Stimulated activated naive B cell treated with anti-CD40 and anti-IgM and Interleukin-4, amounts not matched to agents 10 μg/mL and 1 μg/mL and 100 μg/mL, for 72 hours (primary cell): ENCODE measurements around the gene MYORG.
"Not testable (repeated sequence)": the region's sequence is repeated elsewhere in the genome, so short reads cannot be mapped to it uniquely, and the experiment has no call there.

Source experiments
- ATAC-seq, 2 donors: fragments of 150-1000 bp; cut with Tn5 transposase; replicated peaks; 2 replicates each; pipeline ENCODE4 v1.10.0; 2021; ENCODE audit warnings: moderate library complexity in 1 of 2
- DNase-seq: peaks from one replicate; pipeline ENCODE4 v3.0.0; 2021
- H3K27ac Mint-ChIP-seq: one replicate; pipeline ENCODE4 v1.8.0; 2022; ENCODE audit warnings: mild to moderate bottlenecking, mixed read lengths
- H3K27me3 Mint-ChIP-seq, 2 donors: one replicate each; pipeline ENCODE4 v1.8.0; 2022; ENCODE audit warnings: mixed read lengths in 2 of 2
- H3K36me3 Mint-ChIP-seq, 2 donors: one replicate each; pipeline ENCODE4 v1.8.0; 2022; ENCODE audit warnings: mixed read lengths in 2 of 2, mild to moderate bottlenecking in 1 of 2
- H3K4me1 Mint-ChIP-seq, 2 donors: one replicate each; pipeline ENCODE4 v1.8.0; 2022; ENCODE audit warnings: mixed read lengths in 2 of 2, mild to moderate bottlenecking in 1 of 2
- H3K4me3 Mint-ChIP-seq, 2 donors: one replicate each; pipeline ENCODE4 v1.8.0; 2022; ENCODE audit warnings: mild to moderate bottlenecking in 2 of 2, mixed read lengths in 2 of 2, moderate library complexity in 1 of 2
- H3K9me3 Mint-ChIP-seq, 2 donors: one replicate each; pipeline ENCODE4 v1.8.0; 2022; ENCODE audit warnings: mixed read lengths in 2 of 2, mild to moderate bottlenecking in 1 of 2

The MYORG gene

DNA sequence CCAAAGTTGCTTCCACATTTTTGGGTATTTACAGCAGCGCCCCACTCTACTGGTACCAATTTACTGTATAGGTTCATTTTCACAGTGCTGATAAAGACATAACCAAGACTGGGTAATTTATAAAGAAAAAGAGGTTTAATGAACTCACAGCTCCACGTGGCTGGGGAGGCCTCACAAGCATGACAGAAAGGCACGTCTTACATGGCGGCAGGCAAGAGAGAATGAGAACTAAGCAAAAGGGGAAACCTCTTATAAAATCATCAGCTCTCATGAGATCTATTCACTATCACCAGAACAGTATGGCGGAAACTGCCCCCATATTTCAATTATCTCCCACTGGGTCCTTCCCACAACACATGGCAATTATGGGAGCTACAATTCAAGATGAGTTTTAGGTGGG lies 7.9 kb downstream of the MYORG start:
- not testable (repeated sequence) for H3K27me3 Mint-ChIP-seq, H3K27ac Mint-ChIP-seq, ATAC-seq, H3K4me3 Mint-ChIP-seq, H3K4me1 Mint-ChIP-seq, DNase-seq
- Mint-ChIP-seq H3K36me3 (peaks cover 26 to 29% of the 10 kb centered on the region in 2 donors), H3K9me3 (peaks cover 9 to 11% of the 10 kb centered on the region in 2 donors)

DNA sequence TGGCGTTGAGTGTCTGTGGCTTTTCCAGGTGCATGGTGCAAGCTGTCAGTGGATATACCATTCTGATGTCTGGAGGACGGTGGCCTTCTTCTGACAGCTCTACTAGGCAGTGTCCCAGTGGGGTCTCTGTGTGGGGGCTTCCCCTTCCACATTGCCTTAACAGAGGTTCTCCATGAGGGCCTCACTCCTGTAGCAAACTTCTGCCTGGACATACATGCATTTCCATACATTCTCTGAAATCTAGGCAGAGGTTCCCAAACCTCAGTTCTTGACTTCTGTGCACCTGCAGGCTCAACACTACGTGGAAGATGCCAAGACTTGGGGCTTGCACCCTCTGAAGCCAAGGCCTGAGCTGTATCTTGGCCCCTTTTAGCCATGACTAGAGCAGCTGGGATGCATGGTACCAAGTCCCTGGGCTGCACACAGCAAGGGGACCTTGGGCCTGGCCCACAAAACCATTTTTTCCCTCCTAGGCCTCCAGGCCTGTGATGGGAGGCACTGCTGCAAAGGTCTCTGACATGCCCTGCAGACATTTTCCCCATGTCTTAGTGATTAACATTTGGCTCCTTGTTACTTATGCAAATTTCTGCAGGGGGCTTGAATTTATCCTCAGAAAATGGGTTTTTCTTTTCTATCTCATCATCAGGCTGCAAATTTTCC lies 8.8 kb downstream of the MYORG start:
- not testable (repeated sequence) for H3K4me1 Mint-ChIP-seq, ATAC-seq
- peaks cover 9 to 11% of the 10 kb centered on the region in 2 donors for H3K9me3 Mint-ChIP-seq

DNA sequence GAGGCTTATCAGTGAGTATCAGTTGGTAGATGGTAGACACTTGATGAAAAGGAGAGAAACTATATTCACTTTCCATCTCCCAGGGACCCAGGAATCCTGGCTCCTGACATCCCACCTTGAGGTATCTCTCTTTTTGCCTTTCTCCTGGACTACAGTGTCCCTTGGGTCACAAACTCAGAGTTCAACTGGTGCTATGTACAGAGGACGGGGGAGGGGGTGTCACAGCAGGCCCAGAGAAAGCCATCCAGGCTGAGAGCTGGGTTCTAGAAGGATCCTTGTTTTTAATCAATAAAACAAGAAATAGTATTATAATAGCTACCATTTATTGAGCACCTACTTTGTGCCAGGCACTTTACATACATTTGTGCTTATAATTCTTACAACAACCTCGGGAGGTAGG lies 10.3 kb downstream of the MYORG start:
- DNase-seq = no peak

More for the DNA sequence above, 8.8 kb downstream of the MYORG start:
- not testable (repeated sequence) for DNase-seq, H3K27me3 Mint-ChIP-seq, H3K27ac Mint-ChIP-seq, H3K4me3 Mint-ChIP-seq
- peaks cover 26 to 29% of the 10 kb centered on the region in 2 donors for H3K36me3 Mint-ChIP-seq

DNA sequence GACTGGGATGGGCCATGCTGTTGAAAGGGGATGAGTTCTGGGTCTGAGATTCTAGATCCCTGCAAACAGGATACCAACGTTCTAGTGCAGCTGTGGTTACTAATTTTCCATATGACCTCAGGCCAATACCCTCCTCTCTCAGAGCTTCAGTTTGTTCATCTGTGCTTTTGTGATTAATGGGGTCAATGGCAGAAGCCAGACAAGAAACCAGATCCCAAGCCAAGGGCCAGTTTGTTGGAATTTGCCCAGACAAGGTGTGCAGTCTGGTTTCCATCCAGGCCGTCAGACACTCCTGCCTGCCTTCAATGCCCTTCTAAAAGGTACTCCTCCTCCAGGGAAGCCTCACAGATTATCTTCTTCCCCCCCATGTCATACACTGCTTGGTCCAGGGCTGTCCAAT lies 11.4 kb downstream of the MYORG start:
- peaks cover 8 to 9% of the 10 kb centered on the region in 2 donors for H3K9me3 Mint-ChIP-seq
- no peak overlapping the region for H3K4me3 Mint-ChIP-seq
- no peak for DNase-seq
- ATAC-seq = no peak
- H3K36me3 Mint-ChIP-seq = peaks cover 21 to 25% of the 10 kb centered on the region in 2 donors
- no peak overlapping the region for H3K27ac Mint-ChIP-seq
- H3K4me1 Mint-ChIP-seq = no peaks in the 10 kb centered on the region
- no peaks in the 10 kb centered on the region for H3K27me3 Mint-ChIP-seq

More for the DNA sequence above, 10.3 kb downstream of the MYORG start:
- Mint-ChIP-seq H3K27ac (no peak overlapping the region), H3K4me3 (no peak overlapping the region), H3K4me1 (no peaks in the 10 kb centered on the region), H3K9me3 (peaks cover 9 to 11% of the 10 kb centered on the region in 2 donors), H3K27me3 (no peaks in the 10 kb centered on the region), H3K36me3 (peaks cover 26 to 29% of the 10 kb centered on the region in 2 donors)
- ATAC-seq = no peak

DNA sequence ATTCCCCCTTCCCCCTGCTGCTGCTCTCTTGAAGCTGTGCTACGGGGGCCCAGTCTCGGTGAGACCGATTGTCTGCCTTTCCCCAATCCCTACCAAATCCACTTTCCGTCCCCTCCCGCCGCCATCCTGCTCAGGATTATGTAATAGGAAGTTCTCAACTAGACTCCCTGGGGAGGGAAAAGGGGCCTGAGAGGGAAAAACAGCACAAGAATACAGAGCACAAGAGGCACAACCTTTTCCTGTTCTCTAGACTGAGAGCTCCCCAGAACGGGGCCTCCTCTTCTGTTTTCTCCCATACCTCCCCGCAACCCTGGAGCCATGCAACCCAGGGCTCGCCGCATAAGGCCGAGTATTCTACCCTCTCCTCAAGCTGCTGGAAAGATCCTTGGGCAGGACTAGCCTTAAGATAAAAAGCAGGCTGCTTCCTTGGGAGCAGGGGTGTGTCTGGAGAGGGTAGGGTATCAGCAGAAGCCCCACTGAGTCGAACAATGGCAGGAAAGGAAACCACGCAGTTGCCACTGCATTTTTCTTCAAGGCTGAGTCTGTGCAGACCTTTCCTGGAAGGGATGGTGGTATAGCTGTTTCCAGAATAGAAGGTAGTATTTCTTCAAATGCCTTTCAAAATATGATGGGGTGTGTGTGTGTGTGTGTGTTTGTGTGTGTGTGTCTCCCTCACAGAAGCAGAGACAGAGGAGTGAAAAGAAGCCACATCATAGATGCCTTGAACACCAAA lies 12.9 kb downstream of the MYORG start:
- H3K27me3 Mint-ChIP-seq = no peaks in the 10 kb centered on the region
- H3K4me1 Mint-ChIP-seq = no peaks in the 10 kb centered on the region
- no peak overlapping the region for H3K27ac Mint-ChIP-seq
- no peak for ATAC-seq
- H3K4me3 Mint-ChIP-seq = no peak overlapping the region
- H3K36me3 Mint-ChIP-seq = peaks cover 19 to 25% of the 10 kb centered on the region in 2 donors
- no peak for DNase-seq
- peaks cover 8 to 9% of the 10 kb centered on the region in 2 donors for H3K9me3 Mint-ChIP-seq

DNA sequence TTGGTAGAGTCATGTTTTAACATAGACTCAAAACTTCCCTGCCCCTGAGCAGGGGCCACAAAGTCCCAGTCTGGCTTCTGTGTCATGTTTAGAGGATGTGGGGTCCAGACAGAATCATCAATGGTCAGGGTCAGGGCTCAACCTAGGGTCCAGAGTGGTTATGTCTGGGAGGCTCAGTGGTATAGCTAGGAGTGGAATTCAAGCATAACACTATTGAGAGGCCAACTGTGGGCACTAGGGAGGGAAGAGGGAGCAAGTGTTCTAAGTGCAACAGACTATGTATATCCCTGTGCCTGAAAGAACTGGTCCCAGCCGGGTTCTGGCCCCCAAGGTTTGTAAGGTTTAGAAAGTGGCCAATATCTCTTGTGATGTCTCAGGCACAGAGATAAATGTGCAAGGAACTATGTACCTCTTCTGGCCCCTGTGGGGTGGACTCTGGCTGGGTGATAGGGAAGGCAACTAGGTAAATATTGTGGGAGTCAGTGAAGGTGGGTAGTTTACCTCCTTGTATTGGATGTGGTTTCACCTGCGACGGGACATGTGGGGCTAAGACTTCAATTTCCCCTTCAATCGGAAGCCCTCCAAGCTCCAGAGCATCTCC lies 14.0 kb downstream of the MYORG start:
- no peak for DNase-seq
- no peak overlapping the region for H3K27ac Mint-ChIP-seq

DNA sequence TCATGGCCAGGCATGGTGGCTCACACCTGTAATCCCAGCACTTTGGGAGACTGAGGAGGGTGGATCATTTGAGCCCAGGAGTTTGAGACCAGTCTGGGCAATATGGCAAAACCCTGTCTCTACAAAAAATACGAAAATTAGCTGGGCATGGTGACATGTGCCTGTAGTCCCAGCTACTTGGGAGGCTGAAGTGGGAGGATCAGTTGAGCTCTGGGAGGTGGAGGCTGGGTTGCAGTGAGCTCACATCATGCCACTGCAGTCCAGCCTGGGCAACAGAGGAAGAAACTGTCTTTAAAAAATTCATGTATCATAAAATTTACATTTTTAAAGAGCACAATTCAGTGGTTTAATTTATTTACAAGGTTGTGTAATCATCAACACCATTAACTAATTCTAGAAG lies 23.7 kb downstream of the MYORG start:
- not testable (repeated sequence) for H3K27ac Mint-ChIP-seq, H3K4me3 Mint-ChIP-seq, H3K27me3 Mint-ChIP-seq, DNase-seq, H3K9me3 Mint-ChIP-seq, H3K4me1 Mint-ChIP-seq, ATAC-seq
- peaks cover 27 to 33% of the 10 kb centered on the region in 2 donors for H3K36me3 Mint-ChIP-seq

More for the DNA sequence above, 14.0 kb downstream of the MYORG start:
- Mint-ChIP-seq H3K9me3 (peaks cover 6 to 11% of the 10 kb centered on the region in 2 donors), H3K27me3 (no peaks in the 10 kb centered on the region), H3K36me3 (peaks cover 16 to 22% of the 10 kb centered on the region in 2 donors), H3K4me1 (no peaks in the 10 kb centered on the region), H3K4me3 (no peak overlapping the region)
- no peak for ATAC-seq

DNA sequence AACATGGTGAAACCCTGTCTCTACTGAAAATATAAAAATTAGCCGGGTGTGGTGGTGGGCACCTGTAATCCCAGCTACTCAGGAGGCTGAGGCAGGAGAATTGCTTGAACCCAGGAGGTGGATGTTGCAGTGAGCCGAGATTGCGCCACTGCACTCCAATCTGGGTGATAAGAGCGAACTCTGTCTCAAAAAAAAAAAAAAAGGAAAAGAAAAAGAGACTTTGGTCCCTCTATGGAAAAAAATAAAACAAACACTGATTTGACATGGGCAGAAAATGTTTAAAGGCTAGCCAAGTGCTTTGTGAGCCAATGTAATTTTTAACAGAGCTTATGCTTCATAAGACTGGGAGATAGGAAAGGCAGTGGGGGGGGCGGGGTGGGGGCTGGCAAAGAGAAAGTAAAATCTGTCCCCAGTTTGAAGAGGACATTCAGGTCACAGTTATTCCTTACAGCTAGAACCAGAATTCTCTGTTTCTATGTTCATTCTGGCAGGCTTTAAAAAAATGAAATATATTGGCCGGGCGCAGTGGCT lies 24.5 kb downstream of the MYORG start:
- not testable (repeated sequence) for ATAC-seq, H3K27ac Mint-ChIP-seq, H3K9me3 Mint-ChIP-seq, DNase-seq, H3K4me1 Mint-ChIP-seq, H3K27me3 Mint-ChIP-seq, H3K4me3 Mint-ChIP-seq
- H3K36me3 Mint-ChIP-seq = peaks cover 27 to 33% of the 10 kb centered on the region in 2 donors

DNA sequence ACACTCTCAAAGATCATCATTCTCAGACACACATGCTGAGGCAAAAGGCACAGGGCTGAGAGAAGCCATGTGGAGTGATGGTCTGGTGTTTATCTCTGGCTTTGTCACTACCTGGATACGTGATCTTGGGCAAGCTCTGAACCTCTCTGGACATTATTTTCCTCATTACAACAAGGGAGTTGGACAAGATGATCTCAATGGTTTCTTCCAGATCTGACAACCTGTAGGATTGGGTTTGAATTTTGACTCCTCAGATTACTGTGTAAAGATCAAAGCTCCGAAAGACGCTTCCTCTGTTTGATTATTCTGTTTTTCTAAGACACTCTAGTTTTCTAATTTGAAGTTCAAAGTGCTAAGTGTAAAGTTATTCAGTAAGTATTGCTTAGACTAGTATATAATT lies 27.4 kb downstream of the MYORG start:
- Mint-ChIP-seq H3K27me3 (no peaks in the 10 kb centered on the region), H3K4me3 (no peak overlapping the region), H3K36me3 (peaks cover 17 to 28% of the 10 kb centered on the region in 2 donors), H3K9me3 (no peaks in the 10 kb centered on the region), H3K4me1 (no peaks in the 10 kb centered on the region), H3K27ac (no peak overlapping the region)
- no peak for ATAC-seq
- DNase-seq = no peak

DNA sequence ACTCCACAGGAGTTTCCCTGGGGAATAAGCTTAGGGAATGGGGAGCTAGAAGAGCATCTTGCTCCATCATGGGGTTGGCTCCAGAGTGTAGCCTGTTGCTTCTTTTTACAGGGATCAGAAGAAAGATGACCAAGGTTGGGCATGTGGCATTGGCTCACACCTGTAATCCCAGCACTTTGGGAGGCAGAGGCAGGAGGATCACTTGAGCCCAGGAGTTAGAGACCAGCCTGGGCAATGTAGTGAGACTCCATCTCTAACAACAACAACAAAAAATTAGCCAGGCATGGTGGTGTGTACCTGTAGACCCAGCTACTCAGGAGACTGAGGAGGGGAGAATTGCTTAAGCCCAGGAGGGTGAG lies 28.9 kb downstream of the MYORG start:
- no peak for ATAC-seq
- DNase-seq = no peak
- Mint-ChIP-seq H3K36me3 (peaks cover 24 to 38% of the 10 kb centered on the region in 2 donors), H3K4me3 (no peak overlapping the region), H3K27me3 (no peaks in the 10 kb centered on the region), H3K9me3 (no peaks in the 10 kb centered on the region), H3K4me1 (no peaks in the 10 kb centered on the region), H3K27ac (no peak overlapping the region)

DNA sequence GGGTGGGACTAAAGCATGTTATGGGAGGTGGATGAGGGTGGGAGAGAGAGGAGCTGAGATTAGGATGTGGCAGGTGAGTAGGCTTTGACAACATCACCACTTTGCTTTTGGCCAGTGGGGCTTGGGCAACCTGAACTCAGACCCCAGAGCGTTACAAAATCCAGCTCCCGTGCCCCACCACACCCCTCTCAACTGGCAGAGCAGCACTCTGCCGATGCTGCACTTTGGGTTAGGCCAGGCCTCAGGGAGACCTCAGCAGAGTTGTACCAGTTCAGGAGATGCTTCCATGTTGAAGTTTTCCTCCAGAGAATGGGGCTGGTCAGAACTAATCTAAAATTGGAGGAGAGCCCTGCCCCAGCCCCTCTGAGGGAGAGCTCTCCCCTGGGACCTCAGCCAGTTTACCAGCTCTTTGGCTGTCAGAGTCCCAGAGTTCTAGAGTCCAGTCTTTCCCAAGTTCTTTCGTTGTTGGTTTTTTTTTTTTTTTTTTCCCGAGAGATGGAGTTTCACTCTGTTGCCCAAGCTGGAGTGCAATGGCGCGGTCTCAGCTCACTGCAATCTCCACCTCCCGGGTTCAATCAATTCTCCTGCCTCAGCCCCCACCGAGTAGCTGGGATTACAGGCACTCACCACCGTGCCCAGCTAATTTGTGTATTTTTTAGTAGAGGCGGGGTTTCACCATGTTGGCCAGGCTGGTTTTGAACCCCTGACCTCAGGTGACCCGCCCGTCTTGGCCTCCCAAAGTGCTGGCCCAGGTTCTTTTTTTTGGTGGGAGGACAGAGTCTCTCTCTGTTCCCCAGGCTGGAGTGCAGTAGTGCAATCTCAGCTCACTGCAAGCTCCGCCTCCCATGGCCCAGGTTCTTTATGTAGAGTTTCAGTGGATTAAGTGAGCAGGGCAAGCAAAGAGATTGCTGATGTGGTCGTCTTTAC lies 29.6 kb downstream of the MYORG start:
- Mint-ChIP-seq H3K9me3 (no peaks in the 10 kb centered on the region), H3K36me3 (peaks cover 24 to 41% of the 10 kb centered on the region in 2 donors), H3K27me3 (no peaks in the 10 kb centered on the region), H3K4me3 (no peak overlapping the region), H3K4me1 (no peaks in the 10 kb centered on the region), H3K27ac (no peak overlapping the region)
- no peak for DNase-seq
- no peak for ATAC-seq

DNA sequence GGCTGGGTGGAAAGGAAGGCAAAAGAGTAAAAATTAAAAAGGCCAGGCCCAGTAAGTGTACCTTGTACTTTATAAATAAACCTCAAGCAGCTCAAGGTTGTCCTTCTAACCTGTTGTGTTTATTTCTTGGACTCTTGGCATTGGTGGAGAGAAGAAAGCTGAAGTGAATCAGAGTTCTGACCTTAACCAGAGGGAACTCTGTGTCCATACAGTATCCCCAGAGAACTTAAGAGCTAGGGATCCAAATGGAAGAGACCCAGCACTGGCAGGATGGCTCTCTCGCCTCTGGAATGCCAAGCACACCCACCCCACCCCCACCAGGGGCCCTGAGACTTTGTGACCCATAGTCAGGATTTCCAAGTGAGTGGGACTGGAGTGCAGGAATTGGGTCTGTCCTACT lies 33.1 kb downstream of the MYORG start:
- H3K36me3 Mint-ChIP-seq = peaks cover 30 to 56% of the 10 kb centered on the region in 2 donors
- no peak overlapping the region for H3K27ac Mint-ChIP-seq
- ATAC-seq (no peak), DNase-seq (no peak)
- H3K4me1 Mint-ChIP-seq = no peaks in the 10 kb centered on the region
- no peak overlapping the region for H3K4me3 Mint-ChIP-seq
- no peaks in the 10 kb centered on the region for H3K9me3 Mint-ChIP-seq
- no peaks in the 10 kb centered on the region for H3K27me3 Mint-ChIP-seq

DNA sequence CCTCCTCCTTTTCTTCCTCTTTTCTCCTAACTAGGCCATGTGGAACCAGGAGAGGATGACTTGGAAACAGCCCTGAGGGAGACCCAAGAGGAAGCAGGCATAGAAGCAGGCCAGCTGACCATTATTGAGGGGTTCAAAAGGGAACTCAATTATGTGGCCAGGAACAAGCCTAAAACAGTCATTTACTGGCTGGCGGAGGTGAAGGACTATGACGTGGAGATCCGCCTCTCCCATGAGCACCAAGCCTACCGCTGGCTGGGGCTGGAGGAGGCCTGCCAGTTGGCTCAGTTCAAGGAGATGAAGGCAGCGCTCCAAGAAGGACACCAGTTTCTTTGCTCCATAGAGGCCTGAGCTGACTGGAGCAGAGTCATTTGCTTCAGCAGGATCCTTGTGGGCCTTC lies 33.6 kb downstream of the MYORG start:
- DNase-seq = no peak
- Mint-ChIP-seq H3K4me3 (no peak overlapping the region), H3K4me1 (no peaks in the 10 kb centered on the region), H3K36me3 (peaks cover 27 to 54% of the 10 kb centered on the region in 2 donors), H3K9me3 (no peaks in the 10 kb centered on the region), H3K27ac (no peak overlapping the region), H3K27me3 (no peaks in the 10 kb centered on the region)
- ATAC-seq = no peak
